ENCODE measurements around the gene ZSWIM4.

ZSWIM4 gene

GRCh38 chr19:13813147-13813546 is 17.9 kb downstream of the ZSWIM4 start:
- DNase-seq (ENCODE audit: low read depth), result no peak
- H3K4me3 ChIP-seq (ENCODE audit: low read depth, low read length), result no peak overlapping the region
- TF ChIP-seq POLR2A (IDR thresholded peaks at IDR 0.05; ENCODE audit: extremely low read depth, insufficient read length) (no peak), CTCF (IDR thresholded peaks at IDR 0.05; ENCODE audit: low read depth, low read length) (no peak), MAX (IDR thresholded peaks at IDR 0.05; ENCODE audit: low read depth, low read length) (no peak), MYC (IDR thresholded peaks at IDR 0.05; ENCODE audit: low read depth, low read length) (no peak)

GRCh38 chr19:13814550-13814949 is 19.3 kb downstream of the ZSWIM4 start:
- no peak for DNase-seq (ENCODE audit: low read depth)
- TF ChIP-seq MAX (IDR thresholded peaks at IDR 0.05; ENCODE audit: low read depth, low read length) (no peak), MYC (IDR thresholded peaks at IDR 0.05; ENCODE audit: low read depth, low read length) (no peak), CTCF (IDR thresholded peaks at IDR 0.05; ENCODE audit: low read depth, low read length) (no peak), POLR2A (IDR thresholded peaks at IDR 0.05; ENCODE audit: extremely low read depth, insufficient read length) (no peak)
- no peak overlapping the region for H3K4me3 ChIP-seq (ENCODE audit: low read depth, low read length)

- no peak for TF ChIP-seq MYC (IDR thresholded peaks at IDR 0.05; ENCODE audit: low read depth, low read length)
- TF ChIP-seq POLR2A (IDR thresholded peaks at IDR 0.05; ENCODE audit: extremely low read depth, insufficient read length), result no peak
- TF ChIP-seq MAX (IDR thresholded peaks at IDR 0.05; ENCODE audit: low read depth, low read length), result no peak
Observed at GRCh38 chr19:13817018-13817614, 21.9 kb downstream of the ZSWIM4 start.

GRCh38 chr19:13817615-13818371 is 22.6 kb downstream of the ZSWIM4 start:
- no peak overlapping the region for H3K4me3 ChIP-seq (ENCODE audit: low read depth, low read length)
- TF ChIP-seq MYC (IDR thresholded peaks at IDR 0.05; ENCODE audit: low read depth, low read length) (no peak), CTCF (IDR thresholded peaks at IDR 0.05; ENCODE audit: low read depth, low read length) (no peak)
- no peak for DNase-seq (ENCODE audit: low read depth)

More at GRCh38 chr19:13817018-13817614, 21.9 kb downstream of the ZSWIM4 start:
- H3K4me3 ChIP-seq (ENCODE audit: low read depth, low read length), result no peak overlapping the region
- DNase-seq (ENCODE audit: low read depth), result no peak

- DNase-seq (ENCODE audit: low read depth), result no peak
- no peak for TF ChIP-seq POLR2A (IDR thresholded peaks at IDR 0.05; ENCODE audit: extremely low read depth, insufficient read length)
- TF ChIP-seq CTCF (IDR thresholded peaks at IDR 0.05; ENCODE audit: low read depth, low read length), result no peak
- TF ChIP-seq MAX (IDR thresholded peaks at IDR 0.05; ENCODE audit: low read depth, low read length), result no peak
- no peak for TF ChIP-seq MYC (IDR thresholded peaks at IDR 0.05; ENCODE audit: low read depth, low read length)
- no peak overlapping the region for H3K4me3 ChIP-seq (ENCODE audit: low read depth, low read length)
Observed at GRCh38 chr19:13819238-13819637, 24.0 kb downstream of the ZSWIM4 start.

GRCh38 chr19:13821292-13821691 is 26.0 kb downstream of the ZSWIM4 start:
- DNase-seq (ENCODE audit: low read depth), result no peak
- TF ChIP-seq MAX (IDR thresholded peaks at IDR 0.05; ENCODE audit: low read depth, low read length), result no peak
- TF ChIP-seq CTCF (IDR thresholded peaks at IDR 0.05; ENCODE audit: low read depth, low read length), result no peak
- no peak for TF ChIP-seq MYC (IDR thresholded peaks at IDR 0.05; ENCODE audit: low read depth, low read length)
- no peak for TF ChIP-seq POLR2A (IDR thresholded peaks at IDR 0.05; ENCODE audit: extremely low read depth, insufficient read length)

More at GRCh38 chr19:13821292-13821691, 26.0 kb downstream of the ZSWIM4 start:
- H3K4me3 ChIP-seq (ENCODE audit: low read depth, low read length), result no peak overlapping the region
